HCT116 (cell line): ENCODE data around the gene SLC4A5. TPM values are rescaled to one million over a fixed set of nuclear protein-coding genes. Genes with fewer than 3 reads are reported as not detected.

Experiments used
- ATAC-seq: fragments of 200-7000 bp; cut with Tn5 transposase; 2 replicates; pipeline ENCODE4 v1.9.1; 2020; ENCODE audit warnings: mild to moderate bottlenecking, moderate library complexity
- BruUV-seq: library from RNA; stranded (reverse); fragments of 400-500 nt; replicated peaks from 2 replicates; lab custom pipeline; 2021; lab: Mats Ljungman, UMichigan
- CTCF ChIA-PET: fragments of 300-600 bp; sonication (Branson Sonifier 250); formaldehyde crosslinking; loops from one replicate; lab custom pipeline; 2021; ENCODE audit warnings: antibody characterized with exemption; lab: Charles Lee
- POLR2A ChIA-PET: fragments of 300-600, 350-600 bp; sonication (Branson Sonifier 250); formaldehyde crosslinking; loops from one replicate; lab custom pipeline; 2021; ENCODE audit warnings: antibody characterized with exemption; lab: Charles Lee
- RAD21 ChIA-PET, 2 experiments: fragments of 300-600 bp; sonication (Branson Sonifier 250); formaldehyde crosslinking; loops; one replicate each; lab custom pipeline; 2023; ENCODE audit warnings: low total read pairs in 2 of 2; ENCODE audit not compliant: uncharacterized antibody in 2 of 2, unreplicated experiment in 2 of 2, low non-redundant PET in 1 of 2; lab: Charles Lee
- DNase-seq: peaks from one replicate; pipeline ENCODE4 v3.0.0-alpha.2; 2010; ENCODE audit warnings: low read depth, low spot score
- H2AFZ ChIP-seq: fragments of 200-600 bp; shearing (Covaris generic), sonication (generic); 2 replicates; pipeline ENCODE4 v1.6.1; 2017; ENCODE audit warnings: low read depth, mixed run types, mixed read lengths, antibody characterized with exemption, low read length; ENCODE audit not compliant: poor library complexity, severe bottlenecking
- H3K27ac ChIP-seq: 2 replicates; pipeline ENCODE4 v1.5.1; 2012; ENCODE audit warnings: low read depth, low read length
- H3K27me3 ChIP-seq: fragments of 200-600 bp; sonication (generic); 2 replicates; pipeline ENCODE4 v1.6.1; 2016; ENCODE audit warnings: mixed run types, low read length, mixed read lengths; ENCODE audit not compliant: insufficient read depth
- H3K36me3 ChIP-seq, 2 experiments: fragments of 200-500 bp in 1 of 2; fragments of 200-600 bp in 1 of 2; sonication (Bioruptor generic) in 1 of 2; sonication (generic) in 1 of 2; 2 replicates each; pipeline versions ENCODE4 v1.5.1 to v1.6.1; 2014 to 2016; ENCODE audit warnings: low read length in 2 of 2, inconsistent platforms in 1 of 2, mixed read lengths in 1 of 2, mixed run types in 1 of 2; ENCODE audit not compliant: insufficient read depth in 2 of 2, control insufficient read depth in 1 of 2
- H3K4me1 ChIP-seq, 2 experiments: fragments of 200-600 bp in 1 of 2; sonication (generic) in 1 of 2; 2 replicates each; pipeline versions ENCODE4 v1.5.1 to v1.6.1; 2012 to 2017; ENCODE audit warnings: low read length in 2 of 2, inconsistent platforms in 1 of 2, mild to moderate bottlenecking in 1 of 2, mixed read lengths in 1 of 2, mixed run types in 1 of 2, moderate library complexity in 1 of 2; ENCODE audit not compliant: insufficient read depth in 2 of 2, control insufficient read depth in 1 of 2
- H3K4me2 ChIP-seq: fragments of 200-600 bp; sonication (generic); 2 replicates; pipeline ENCODE4 v1.6.1; 2017; ENCODE audit warnings: mixed run types, low read length, mixed read lengths
- H3K4me3 ChIP-seq, 2 experiments: fragments of 200-600 bp in 1 of 2; sonication (generic) in 1 of 2; replicated peaks in 1 of 2; 2 replicates each; pipeline ENCODE4 v1.5.1; 2011 to 2016; ENCODE audit warnings: low read length in 2 of 2, control low read depth in 1 of 2, low read depth in 1 of 2, mild to moderate bottlenecking in 1 of 2, mixed read lengths in 1 of 2, mixed run types in 1 of 2
- H3K79me2 ChIP-seq: fragments of 200-600 bp; sonication (generic); 2 replicates; pipeline ENCODE4 v1.6.1; 2017; ENCODE audit warnings: mild to moderate bottlenecking, mixed run types, low read length, moderate library complexity, mixed read lengths; ENCODE audit not compliant: insufficient read depth
- H3K9ac ChIP-seq: fragments of 200-600 bp; sonication (generic); 2 replicates; pipeline ENCODE4 v1.6.1; 2016; ENCODE audit warnings: low read length, mixed read lengths
- H3K9me2 ChIP-seq: fragments of 200-600 bp; sonication (generic), shearing (Covaris generic); 2 replicates; pipeline ENCODE4 v1.6.1; 2017; ENCODE audit warnings: mixed run types, mild to moderate bottlenecking, moderate library complexity; ENCODE audit not compliant: insufficient read depth
- H3K9me3 ChIP-seq, 2 experiments: fragments of 200-500 bp in 1 of 2; fragments of 200-600 bp in 1 of 2; sonication (Bioruptor generic) in 1 of 2; sonication (generic) in 1 of 2; 2 replicates each; pipeline ENCODE4 v1.6.1; 2014 to 2017; ENCODE audit warnings: low read length in 2 of 2, mixed read lengths in 2 of 2, inconsistent platforms in 1 of 2, low read depth in 1 of 2, mild to moderate bottlenecking in 1 of 2, mixed run types in 1 of 2, moderate library complexity in 1 of 2; ENCODE audit not compliant: control insufficient read depth in 1 of 2, insufficient read depth in 1 of 2
- H4K20me1 ChIP-seq: fragments of 200-600 bp; sonication (generic), shearing (Covaris generic); 2 replicates; pipeline ENCODE4 v1.6.1; 2017; ENCODE audit warnings: mixed run types, mild to moderate bottlenecking, moderate library complexity; ENCODE audit not compliant: insufficient read depth
- CBX3 ChIP-seq: IDR thresholded peaks from 2 replicates; pipeline ENCODE4 v1.6.1; 2012; ENCODE audit warnings: low read depth
- ELF1 ChIP-seq: IDR thresholded peaks from 2 replicates; pipeline ENCODE4 v1.6.1; 2012; ENCODE audit warnings: low read depth, borderline replicate concordance
- MAX ChIP-seq: IDR thresholded peaks from 2 replicates; pipeline ENCODE4 v1.6.1; 2012
- POLR2A ChIP-seq: IDR thresholded peaks from 2 replicates; pipeline ENCODE4 v1.7.0; 2011; ENCODE audit warnings: borderline replicate concordance; ENCODE audit not compliant: insufficient read depth, insufficient read length; ENCODE audit errors: extremely low read depth
- POLR2AphosphoS5 ChIP-seq: IDR thresholded peaks from 2 replicates; pipeline ENCODE4 v1.6.1; 2011; ENCODE audit warnings: mild to moderate bottlenecking, low read depth, low read length, moderate library complexity
- REST ChIP-seq: IDR thresholded peaks from 2 replicates; pipeline ENCODE4 v1.6.1; 2012; ENCODE audit warnings: low read depth
- SIN3A ChIP-seq: IDR thresholded peaks from 2 replicates; pipeline ENCODE4 v1.6.1; 2012; ENCODE audit warnings: low read depth
- SP1 ChIP-seq: IDR thresholded peaks from 2 replicates; pipeline ENCODE4 v1.6.1; 2012; ENCODE audit warnings: low read depth
- SRF ChIP-seq: IDR thresholded peaks from 2 replicates; pipeline ENCODE4 v1.6.1; 2012; ENCODE audit warnings: low read depth
- YY1 ChIP-seq: IDR thresholded peaks from 2 replicates; pipeline ENCODE4 v1.6.1; 2011; ENCODE audit warnings: low read length, low read depth, moderate library complexity, mild to moderate bottlenecking; ENCODE audit not compliant: insufficient replicate concordance; ENCODE audit errors: extremely low read depth
- ZBTB33 ChIP-seq: IDR thresholded peaks from 2 replicates; pipeline ENCODE4 v1.6.1; 2011; ENCODE audit warnings: mild to moderate bottlenecking, low read length, moderate library complexity; ENCODE audit not compliant: insufficient replicate concordance; ENCODE audit errors: extremely low read depth
- ZFX ChIP-seq: fragments of 450-650 bp; IDR thresholded peaks from 2 replicates; pipeline ENCODE4 v1.6.1; 2017
- ZNF274 ChIP-seq: fragments of 200-500 bp; sonication (Bioruptor generic); IDR thresholded peaks from 2 replicates; pipeline ENCODE4 v1.6.1; 2014; ENCODE audit warnings: mild to moderate bottlenecking, low read depth, low read length, inconsistent platforms
- intact Hi-C: fragments of 100-400 bp; cut with micrococcal nuclease; formaldehyde crosslinking; loops from 2 replicates; pipeline ENCODE4 v1.10.0; 2022
- total RNA-seq: library from RNA; stranded (reverse); gene quantifications from one replicate; pipeline ENCODE4 v1.2.1, GENCODE V29; 2021; ENCODE audit not compliant: unreplicated experiment

Gene SLC4A5
- total RNA-seq, 1 experiment from 2014 or later, result 0.91 TPM

GRCh38 chr2:74260495-74260894 lies 82.7 kb downstream of the SLC4A5 start (continued):
- no peak for TF ChIP-seq REST
- no peak for TF ChIP-seq SP1
- no peak for TF ChIP-seq ZBTB33
- no peak for TF ChIP-seq ZFX
- TF ChIP-seq YY1, result no peak
- TF ChIP-seq, all 23 proteins: peak for 0

- ATAC-seq, result no peak
- Histone ChIP-seq H4K20me1 (no peaks in the 10 kb centered on the region), H3K9me3 (no peaks in the 10 kb centered on the region), H3K4me3 (no peak overlapping the region), H3K4me1 (peaks cover 7 to 12% of the 10 kb centered on the region in 2 experiments; a peak in 3 of 4 replicates), H2AFZ (no peak overlapping the region), H3K79me2 (no peaks in the 10 kb centered on the region), H3K9ac (no peak overlapping the region), H3K9me2 (no peaks in the 10 kb centered on the region)
- DNase-seq, result no peak
- intact Hi-C loops, result no loop called here
- RAD21 ChIA-PET, result no interaction called here
- TF ChIP-seq SRF, result no peak
- no peak for TF ChIP-seq SIN3A
- TF ChIP-seq CBX3, result no peak
- no peak for TF ChIP-seq POLR2AphosphoS5
- TF ChIP-seq ZNF274, result no peak
- TF ChIP-seq ELF1, result no peak
- TF ChIP-seq MAX, result no peak
- no peak for TF ChIP-seq YY1
- no peak for TF ChIP-seq POLR2A
- TF ChIP-seq, all 23 proteins: peak for 0
- POLR2A ChIA-PET, result no interaction called here
- Histone ChIP-seq H3K27me3 (no peaks in the 10 kb centered on the region), H3K4me2 (no peak overlapping the region), H3K27ac (no peak overlapping the region), H3K36me3 (no peaks in the 10 kb centered on the region)
- BruUV-seq, result no TSS peak
- CTCF ChIA-PET, result no interaction called here
Observed at GRCh38 chr2:74259733-74260132, 83.5 kb downstream of the SLC4A5 start.
